ENCODE measurements around the gene MRFAP1.

DNA sequence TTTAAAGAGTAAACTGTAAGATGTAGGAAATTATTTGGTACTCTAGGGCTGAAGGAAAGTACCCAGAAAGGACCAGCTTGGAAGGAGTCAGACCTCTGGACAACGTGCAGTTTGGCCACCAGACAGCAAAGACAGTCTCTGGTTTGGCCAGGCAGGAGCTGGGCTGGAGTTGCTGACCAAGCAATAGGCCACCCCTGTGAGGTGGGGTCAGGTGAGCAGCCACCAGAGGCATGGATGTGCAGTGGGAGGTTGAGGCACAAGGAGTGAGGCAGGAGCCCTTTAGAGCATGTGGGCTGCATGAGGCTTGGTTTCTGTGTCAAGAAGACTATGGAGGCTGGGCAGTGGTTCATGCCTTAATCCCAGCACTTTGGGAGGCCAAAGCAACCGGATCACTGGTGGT lies 17.7 kb upstream of the MRFAP1 start:
- TF ChIP-seq GATA3 (IDR thresholded peaks at IDR 0.05; ENCODE audit: low read depth, low read length) (no peak), GATA2 (IDR thresholded peaks at IDR 0.05; ENCODE audit: low read depth, low read length) (no peak)

Data from SH-SY5Y (cell line).